HG02870 (cell line): Measurements from ENCODE around the gene ZNF718.
"Not testable (repeated sequence)": the region's sequence is repeated elsewhere in the genome, so short reads cannot be mapped to it uniquely, and the experiment has no call there.

ENCODE experiments used
- ATAC-seq: cut with Tn5 transposase; IDR thresholded peaks from one replicate; pipeline ENCODE4 v1.9.1; 2021; ENCODE audit warnings: mild to moderate bottlenecking, moderate library complexity; ENCODE audit not compliant: unreplicated experiment

The ZNF718 gene

DNA sequence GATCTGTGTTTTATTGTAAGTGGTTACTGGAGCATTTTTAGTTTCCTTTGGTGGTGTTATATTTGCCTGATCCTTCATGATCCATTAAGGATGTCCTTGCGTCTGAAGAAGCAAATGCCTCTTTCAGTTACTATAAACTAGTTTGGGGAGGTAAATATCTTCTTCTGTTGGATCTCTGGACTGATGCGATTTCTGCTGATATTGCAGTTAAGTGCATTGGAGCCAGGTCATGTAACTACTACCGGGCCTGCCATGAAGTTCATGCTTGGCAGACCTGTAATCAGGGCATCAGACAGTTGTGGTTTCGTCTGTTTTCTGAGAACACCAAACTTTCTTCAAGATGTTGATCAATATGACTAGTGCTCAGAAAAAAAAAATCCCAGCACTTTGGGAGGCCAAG, 22.9 kb downstream of the ZNF718 start:
- ATAC-seq: no peak

DNA sequence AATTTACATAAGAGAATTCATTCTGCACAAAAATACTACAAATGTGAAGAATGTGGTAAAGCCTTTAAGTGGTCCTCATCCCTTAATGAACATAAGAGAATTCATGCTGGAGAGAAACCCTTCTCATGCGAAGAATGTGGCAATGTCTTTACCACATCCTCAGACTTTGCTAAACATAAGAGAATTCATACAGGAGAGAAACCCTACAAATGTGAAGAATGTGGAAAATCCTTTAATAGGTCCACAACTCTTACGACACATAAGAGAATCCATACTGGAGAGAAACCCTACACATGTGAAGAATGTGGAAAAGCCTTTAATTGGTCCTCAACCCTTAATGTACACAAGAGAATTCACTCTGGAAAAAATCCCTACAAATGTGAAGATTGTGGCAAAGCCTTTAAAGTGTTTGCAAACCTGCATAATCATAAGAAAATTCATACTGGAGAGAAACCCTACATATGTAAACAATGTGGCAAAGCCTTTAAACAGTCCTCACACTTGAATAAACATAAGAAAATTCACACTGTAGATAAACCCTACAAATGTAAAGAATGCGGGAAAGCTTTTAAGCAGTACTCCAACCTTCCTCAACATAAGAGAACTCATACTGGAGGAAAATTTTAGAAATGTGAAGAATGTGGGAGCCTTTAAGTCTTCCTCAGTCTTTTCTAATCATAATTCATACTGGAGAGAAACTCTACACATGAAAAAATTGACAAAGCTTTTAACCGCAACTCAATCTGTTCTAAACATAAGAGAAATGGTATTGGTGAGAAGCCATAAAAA, 37.4 kb downstream of the ZNF718 start:
- no peak for ATAC-seq

DNA sequence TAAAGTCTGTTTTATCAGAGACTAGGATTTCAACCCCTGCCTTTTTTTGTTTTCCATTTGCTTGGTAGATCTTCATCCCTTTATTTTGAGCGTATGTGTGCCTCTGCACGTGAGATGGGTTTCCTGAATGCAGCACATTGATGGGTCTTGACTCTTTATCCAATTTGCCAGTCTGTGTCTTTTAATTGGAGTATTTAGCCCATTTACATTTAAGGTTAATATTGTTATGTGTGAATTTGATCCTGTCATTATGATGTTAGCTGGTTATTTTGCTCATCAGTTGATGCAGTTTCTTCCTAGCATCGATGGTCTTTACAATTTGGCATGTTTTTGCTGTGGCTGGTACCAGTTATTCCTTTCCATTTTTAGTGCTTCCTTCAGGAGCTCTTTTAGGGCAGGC, 45.3 kb downstream of the ZNF718 start:
- ATAC-seq: not testable (repeated sequence)

DNA sequence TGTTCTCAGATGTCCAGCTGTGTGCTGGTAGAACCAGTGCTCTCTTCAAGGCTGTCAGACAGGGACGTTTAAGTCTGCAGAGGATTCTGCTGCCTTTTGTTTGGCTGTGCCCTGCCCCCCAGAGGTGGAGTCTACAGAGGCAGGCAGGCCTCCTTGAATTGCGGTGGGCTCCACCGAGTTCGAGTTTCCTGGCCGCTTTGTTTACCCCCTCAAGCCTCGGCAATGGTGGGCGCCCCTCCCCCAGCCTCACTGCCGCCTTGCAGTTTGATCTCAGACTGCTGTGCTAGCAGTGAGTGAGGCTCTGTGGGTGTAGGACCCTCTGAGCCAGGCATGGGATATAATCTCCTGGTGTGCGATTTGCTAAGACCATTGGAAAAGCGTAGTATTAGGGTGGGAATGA, 47.0 kb downstream of the ZNF718 start:
- not testable (repeated sequence) for ATAC-seq

DNA sequence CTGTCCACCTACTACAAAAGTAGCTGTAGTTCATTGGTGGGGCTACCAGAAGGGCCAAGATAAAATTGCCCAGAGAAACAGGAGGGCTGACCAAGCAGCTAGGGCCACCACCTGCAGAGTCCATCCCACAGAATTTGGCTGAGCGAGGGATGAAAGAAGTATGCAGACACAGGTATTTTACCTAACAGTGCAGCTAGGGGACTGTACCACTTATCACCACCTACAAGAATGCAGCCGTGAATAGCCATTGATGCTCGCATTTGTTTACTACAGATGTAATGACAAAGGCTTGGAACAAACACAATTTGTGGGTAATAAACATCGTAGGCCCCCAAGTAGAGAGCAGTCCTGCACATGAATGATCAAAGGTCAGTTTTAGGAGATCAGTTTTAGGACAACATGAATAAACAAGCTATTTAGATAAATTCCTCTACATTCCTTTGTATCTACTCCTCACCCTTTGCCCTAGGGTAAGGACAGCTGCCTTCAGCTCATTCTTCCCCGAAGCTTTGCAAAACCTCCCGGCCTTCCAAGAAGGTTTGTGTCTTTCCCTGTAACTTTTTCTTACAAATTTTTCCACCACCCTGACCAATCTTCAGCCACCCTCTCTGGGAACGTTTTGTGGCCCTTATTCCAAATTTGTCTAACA, 49.5 kb downstream of the ZNF718 start:
- ATAC-seq: no peak

DNA sequence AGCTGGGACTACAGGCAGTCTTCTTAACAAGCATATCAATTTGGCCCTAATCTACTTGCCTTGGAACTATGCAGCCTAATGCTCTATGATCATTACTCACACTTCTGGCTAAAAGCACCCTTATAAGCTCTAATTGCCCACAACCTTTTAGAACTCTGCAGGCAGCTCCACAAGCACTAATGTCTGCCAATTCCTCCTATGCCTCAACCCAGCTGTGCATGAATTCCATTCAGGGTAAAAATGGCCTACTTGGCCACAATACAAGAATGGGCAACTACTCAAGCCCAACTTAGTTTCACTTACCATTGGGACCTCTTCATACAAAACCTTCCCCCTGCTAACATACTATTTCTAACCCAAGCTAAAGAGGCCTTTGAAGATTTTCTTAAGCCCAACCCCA, 51.7 kb downstream of the ZNF718 start:
- no peak for ATAC-seq

DNA sequence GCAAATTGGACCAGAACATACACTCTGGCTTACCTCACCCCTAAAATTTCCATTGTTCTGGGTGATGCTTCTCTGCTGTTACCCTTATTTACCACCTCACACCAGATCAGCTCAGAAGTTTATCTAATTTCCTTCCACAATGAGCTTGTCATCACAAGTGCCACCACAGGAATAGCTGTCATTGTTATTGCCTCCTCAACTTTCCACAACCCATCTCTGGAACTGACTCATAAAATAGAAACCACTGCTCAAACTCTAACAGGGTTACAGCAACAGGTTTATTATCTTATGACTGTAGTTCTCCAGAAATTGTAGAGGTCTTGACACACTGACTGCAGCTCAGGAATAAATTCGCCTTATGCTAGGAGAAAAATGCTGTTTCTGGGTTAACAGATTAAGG, 52.7 kb downstream of the ZNF718 start:
- no peak for ATAC-seq

DNA sequence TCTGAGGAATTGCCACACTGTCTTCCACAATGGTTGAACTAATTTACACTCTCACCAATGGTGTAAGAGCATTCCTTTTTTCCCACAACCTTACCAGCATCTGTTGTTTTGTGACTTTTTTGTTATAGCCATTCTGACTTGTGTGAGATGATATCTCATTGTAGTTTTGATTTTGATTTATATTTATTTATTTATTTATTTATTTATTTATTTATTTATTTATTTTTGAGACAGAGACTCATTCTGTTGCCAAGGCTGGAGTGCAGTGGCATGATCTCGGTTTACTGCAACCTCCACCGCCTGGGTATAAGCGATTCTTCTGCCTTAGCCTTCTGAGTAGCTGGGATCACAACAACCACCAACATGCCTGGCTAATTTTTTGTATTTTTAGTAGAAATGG, 57.9 kb downstream of the ZNF718 start:
- not testable (repeated sequence) for ATAC-seq

DNA sequence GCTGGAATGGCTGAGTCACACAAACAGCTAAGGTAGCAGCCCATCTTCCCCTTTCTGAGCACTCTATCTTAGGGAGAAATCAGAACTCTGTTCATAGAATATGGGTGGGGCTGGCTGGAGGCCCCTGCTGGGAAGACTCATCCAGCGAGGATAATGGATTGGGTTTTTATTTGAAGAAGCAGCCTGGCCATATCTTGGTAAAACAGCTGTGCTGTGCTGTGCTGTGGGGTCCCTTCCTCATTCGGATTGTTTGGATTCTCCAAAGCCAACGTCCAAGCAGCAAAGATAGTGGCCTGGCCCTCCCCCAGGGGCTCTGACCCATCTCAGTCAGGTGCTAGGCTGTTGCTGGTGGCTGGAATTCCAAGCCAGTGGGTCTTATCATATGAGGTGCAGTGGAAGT, 63.8 kb downstream of the ZNF718 start:
- no peak for ATAC-seq

DNA sequence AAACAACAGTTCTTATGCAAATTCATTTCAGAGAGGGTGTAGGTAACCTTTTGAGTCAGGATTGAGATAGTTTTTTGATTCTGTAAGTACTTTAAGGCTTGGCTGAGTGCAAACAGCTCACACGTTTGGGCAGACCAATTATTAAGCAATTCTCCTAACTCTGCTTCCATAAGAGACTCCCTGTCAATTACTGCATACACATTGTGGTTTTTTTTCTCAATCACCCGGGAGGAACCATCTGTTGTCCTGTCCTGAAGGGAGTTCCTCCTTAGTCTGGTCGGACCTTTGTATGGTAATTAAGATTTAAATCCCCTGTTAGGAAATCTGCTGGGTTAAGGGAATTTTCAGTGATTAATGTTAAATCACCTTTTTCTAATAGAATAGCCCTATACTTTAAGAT, 70.9 kb downstream of the ZNF718 start:
- not testable (repeated sequence) for ATAC-seq

DNA sequence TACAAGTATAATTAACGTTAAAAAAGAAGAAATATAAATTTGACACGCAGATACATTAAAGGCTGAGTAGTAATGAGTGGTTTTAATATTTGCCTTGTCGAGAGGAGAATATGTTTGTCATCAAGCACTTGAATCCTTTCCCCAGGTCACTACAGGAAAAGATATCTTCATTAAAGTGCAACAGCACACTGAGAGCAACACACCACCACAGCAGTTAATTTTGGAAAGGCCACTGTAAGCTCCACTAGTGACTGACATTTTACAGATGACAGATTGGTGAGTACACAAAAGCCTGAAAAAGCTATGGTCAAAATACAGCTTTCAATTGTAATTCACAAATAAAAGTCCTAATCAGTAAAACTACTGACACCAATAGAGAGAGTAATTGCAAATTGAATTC, 76.6 kb downstream of the ZNF718 start:
- ATAC-seq: no peak

DNA sequence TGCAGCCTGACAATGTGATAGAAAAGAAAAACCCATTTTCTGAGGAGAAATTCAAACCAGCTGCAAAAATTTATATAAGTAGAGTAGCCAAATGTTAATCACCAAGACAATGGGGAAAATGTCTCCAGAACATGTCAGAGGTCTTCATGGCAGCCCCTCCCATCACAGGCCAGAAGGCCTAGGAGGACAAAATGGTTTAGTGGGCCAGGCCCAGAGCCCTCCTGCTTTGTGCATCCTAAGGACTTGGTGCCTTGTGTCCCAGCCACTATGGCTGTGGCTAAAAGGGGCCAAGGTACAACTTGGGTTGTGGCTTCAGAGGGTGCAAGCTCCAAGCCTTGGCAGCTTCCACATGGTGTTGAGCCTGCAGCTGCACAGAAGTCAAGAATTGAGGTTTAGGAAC, 78.5 kb downstream of the ZNF718 start:
- not testable (repeated sequence) for ATAC-seq

DNA sequence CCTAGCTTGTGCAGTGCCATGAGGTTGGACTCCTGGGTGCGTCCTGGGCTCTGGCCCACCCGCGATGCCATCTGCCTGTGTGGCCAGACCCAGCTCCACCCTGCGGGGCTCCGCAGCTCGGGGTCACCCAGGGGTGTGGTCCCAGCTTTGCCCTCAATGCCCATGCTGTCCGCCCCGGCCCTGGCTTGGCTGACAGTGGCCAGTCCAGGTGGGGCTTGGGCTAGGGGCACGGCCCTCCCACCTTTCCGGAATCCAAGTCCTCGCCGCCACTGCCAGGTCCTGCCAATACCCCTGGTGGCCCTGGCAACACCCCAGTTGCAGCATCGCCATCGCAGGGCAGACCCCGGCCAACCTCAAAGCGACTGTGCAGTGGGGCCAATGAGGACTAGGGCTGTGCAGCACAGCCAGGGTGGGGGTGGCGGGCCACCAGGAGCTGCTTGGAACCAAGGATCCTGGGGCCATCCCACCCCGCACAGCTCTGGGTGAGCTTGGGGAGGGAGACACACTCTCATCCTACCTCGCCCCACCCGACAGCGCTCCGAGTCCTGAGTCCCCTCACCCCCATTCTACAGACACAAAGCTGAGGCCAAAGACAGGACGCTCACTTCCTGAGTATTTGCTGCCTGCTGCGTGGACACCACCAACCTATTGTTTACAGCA, 80.9 kb downstream of the ZNF718 start:
- ATAC-seq: no peak

DNA sequence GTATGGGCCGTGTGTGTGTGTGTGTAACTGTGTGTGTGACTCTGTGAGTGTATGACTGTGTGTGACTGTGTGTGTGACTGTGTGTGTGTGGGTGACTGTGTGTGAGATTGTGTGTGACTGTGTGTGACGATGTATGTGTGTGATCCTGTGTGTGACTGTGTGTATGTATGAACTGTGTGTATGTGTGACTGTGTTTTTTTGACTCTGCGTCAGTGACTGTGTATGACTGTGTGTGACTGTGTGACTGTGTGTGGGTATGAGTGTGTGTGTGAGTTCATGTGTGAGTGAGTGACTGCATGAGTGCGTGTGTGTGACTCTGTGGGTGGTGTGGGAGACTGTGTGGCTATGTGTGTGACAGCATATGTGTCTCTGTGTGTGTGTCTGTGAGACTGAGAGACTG, 81.8 kb downstream of the ZNF718 start:
- ATAC-seq: no peak

DNA sequence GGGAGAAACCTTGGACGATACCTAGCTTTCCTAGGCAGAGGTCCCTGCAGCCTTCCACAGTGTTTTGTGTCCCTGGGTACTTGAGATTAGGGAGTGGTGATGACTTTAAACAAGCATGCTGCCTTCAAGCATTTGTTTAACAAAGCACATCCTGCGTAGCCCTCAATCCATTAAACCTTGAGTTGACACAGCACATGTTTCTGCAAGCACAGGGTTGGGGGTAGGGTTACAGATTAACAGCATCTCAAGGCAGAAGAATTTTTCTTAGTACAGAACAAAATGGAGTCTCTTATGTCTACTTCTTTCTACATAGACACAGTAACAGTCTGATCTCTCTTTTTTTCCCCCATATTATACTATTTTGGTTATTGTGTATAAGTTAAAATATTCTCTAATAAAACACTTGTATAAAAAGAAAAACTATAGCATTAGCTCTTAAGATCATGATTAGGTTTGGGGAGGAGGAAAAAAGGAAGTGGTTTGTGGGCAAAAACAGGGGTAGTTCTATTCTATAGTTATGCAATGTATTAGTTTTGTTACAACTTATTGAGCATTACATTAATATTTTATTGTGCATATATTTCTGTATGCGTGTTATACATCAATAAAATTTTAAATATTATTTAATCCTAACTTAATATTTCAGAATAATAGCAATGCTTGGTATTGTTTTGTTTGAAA, 84.3 kb downstream of the ZNF718 start:
- ATAC-seq: not testable (repeated sequence)

DNA sequence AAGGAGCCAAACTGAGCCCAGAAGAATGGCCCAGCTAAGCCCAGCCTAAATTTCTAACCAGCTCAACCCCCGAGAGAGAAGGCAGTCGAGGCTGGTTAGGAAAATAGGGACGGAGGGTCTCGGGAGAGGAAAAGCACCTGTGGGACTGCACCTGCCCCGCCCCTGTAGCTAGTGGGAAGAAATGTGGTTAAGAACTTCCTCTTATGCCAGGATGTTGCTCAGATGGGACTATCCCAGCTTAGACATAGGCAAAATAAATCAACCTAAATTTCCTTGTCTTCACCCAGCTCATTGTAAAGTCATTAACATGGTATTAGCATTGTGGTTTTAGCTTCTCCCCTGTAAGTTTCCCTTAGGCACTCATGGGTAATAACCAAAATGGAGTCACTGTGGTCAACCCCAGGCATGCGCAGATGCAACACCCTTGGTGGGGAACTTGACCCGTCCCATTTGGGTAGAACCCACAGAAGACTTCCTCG, 86.8 kb downstream of the ZNF718 start:
- no peak for ATAC-seq

DNA sequence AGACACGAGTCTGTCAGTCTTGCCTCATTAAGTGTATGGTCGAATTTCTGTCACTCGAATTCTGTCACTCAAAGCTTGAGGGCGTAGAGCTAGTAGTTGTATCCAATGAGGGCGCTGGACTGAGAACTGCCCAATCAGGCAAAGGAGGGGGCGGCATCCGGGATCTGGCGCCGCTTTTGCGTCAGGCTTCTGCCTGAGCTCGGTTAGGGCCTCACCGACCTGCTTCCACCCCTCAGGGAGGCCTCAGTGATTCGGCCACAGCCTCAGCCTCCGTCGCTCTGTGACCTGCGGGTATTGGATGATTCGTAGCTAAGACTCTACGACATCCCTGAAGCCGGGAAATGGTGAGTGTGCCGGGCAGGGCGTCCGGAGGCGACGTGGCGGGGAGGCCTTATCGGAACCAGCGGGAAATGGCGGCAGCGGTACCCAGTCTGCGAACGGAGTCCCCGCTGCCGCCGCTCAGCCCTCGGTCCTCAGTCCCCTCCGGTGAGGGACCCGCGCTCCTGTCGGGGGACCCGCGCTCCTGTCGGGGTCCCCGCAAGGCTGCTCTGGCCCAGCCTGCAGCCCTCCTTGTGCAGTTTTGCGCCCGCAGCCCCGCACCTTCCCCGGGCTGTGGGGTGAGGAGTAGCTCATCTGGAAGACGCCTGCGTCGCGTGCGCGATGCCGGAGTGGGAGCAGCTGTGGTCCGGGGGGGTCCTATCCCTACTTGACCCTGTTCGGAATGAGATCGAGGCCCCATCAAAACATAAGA, 88.3 kb downstream of the ZNF718 start:
- ATAC-seq: no peak

DNA sequence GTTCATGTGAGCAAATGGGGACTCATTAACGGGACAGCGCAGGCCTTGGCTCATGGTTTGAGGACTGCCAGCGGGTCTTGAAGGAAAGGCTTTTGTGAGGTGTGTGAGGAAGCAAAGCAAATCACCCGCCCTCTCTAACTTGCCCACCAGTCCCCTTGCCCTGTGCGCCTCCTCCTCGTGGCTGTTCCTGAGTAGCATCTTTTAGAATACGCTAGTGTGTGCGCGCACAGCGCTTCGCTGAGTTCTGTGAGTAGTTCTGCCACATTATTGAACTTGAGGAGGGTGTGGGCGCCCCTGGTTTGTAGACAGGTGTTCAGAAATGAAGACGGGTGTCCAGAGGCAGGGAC, 88.9 kb downstream of the ZNF718 start:
- not testable (repeated sequence) for ATAC-seq
